K562 (cell line): ENCODE results near the gene ERVK3-1. TPM values are rescaled to one million over a fixed set of nuclear protein-coding genes. Genes with fewer than 3 reads are reported as not detected.
A peak's percentile ranks its signal among the peaks of the same experiment; 100 is the strongest.

ENCODE experiments used
- ARID4B ChIP-seq: sonication (generic); formaldehyde crosslinking; IDR thresholded peaks from 2 replicates; pipeline ENCODE4 v1.8.0; 2022; ENCODE audit warnings: mild to moderate bottlenecking, missing genetic modification reagents
- CHCHD3 ChIP-seq: fragments of 250-450 bp; sonication (Bioruptor Pico); IDR thresholded peaks from 2 replicates; pipeline ENCODE4 v2.1.2; 2022; ENCODE audit warnings: mild to moderate bottlenecking
- COPS2 ChIP-seq: fragments of 450-650 bp; conservative IDR thresholded peaks from 2 replicates; pipeline ENCODE4 v1.6.1; 2016; ENCODE audit warnings: mild to moderate bottlenecking, moderate library complexity
- E2F3 ChIP-seq: fragments of 250-450 bp; sonication (Bioruptor Pico); IDR thresholded peaks from 2 replicates; pipeline ENCODE4 v1.4.0; 2020; ENCODE audit warnings: mild to moderate bottlenecking
- ELF4 ChIP-seq: fragments of 450-650 bp; formaldehyde crosslinking; IDR thresholded peaks from 2 replicates; pipeline ENCODE4 v1.4.0; 2022; ENCODE audit warnings: missing genetic modification characterization
- MEF2D ChIP-seq: conservative IDR thresholded peaks from 2 replicates; pipeline ENCODE4 v1.6.1; 2016; ENCODE audit warnings: low read depth, missing genetic modification characterization, missing compliant biosample characterization
- MLLT1 ChIP-seq, 2 experiments: fragments of 450-650 bp; IDR thresholded peaks; 2 replicates each; pipeline ENCODE4 v1.6.1; 2016
- MYBL2 ChIP-seq, 2 experiments: fragments of 450-650 bp in 1 of 2; sonication (generic) in 1 of 2; formaldehyde crosslinking in 1 of 2; IDR thresholded peaks; 2 replicates each; pipeline versions ENCODE4 v1.6.1 to v1.8.1; 2017 to 2022; ENCODE audit warnings: borderline replicate concordance in 1 of 2, inconsistent platforms in 1 of 2, low read depth in 1 of 2, mild to moderate bottlenecking in 1 of 2, missing genetic modification reagents in 1 of 2, moderate library complexity in 1 of 2
- NBN ChIP-seq: fragments of 450-650 bp; IDR thresholded peaks from 2 replicates; pipeline ENCODE4 v1.6.1; 2016; ENCODE audit warnings: low read depth, mild to moderate bottlenecking
- NFIC ChIP-seq: fragments of 450-650 bp; IDR thresholded peaks from 2 replicates; pipeline ENCODE4 v1.6.1; 2017; ENCODE audit warnings: mild to moderate bottlenecking, inconsistent platforms
- POLR3G ChIP-seq: IDR thresholded peaks from 2 replicates; pipeline ENCODE4 v1.6.1; 2011; ENCODE audit not compliant: insufficient read length, insufficient replicate concordance; ENCODE audit errors: extremely low read depth
- SMARCE1 ChIP-seq: fragments of 450-650 bp; IDR thresholded peaks from 2 replicates; pipeline ENCODE4 v1.7.1; 2016; ENCODE audit warnings: mild to moderate bottlenecking
- STAT6 ChIP-seq: sonication (generic); formaldehyde crosslinking; IDR thresholded peaks from 2 replicates; pipeline ENCODE4 v1.8.1; 2023; ENCODE audit warnings: mild to moderate bottlenecking, missing genetic modification reagents
- TBP ChIP-seq: optimal IDR thresholded peaks from 2 replicates; pipeline ENCODE3; 2011; ENCODE audit warnings: low read depth, low read length, improper control_type of control experiment
- ZNF253 ChIP-seq: fragments of 250-450 bp; sonication (Bioruptor Pico); conservative IDR thresholded peaks from 2 replicates; pipeline ENCODE4 v1.6.1; 2021; ENCODE audit warnings: mild to moderate bottlenecking
- ZNF717 ChIP-seq: fragments of 250-450 bp; sonication (Bioruptor Pico); IDR thresholded peaks from 2 replicates; pipeline ENCODE4 v1.5.0; 2021
- polyA plus RNA-seq, 8 experiments: library from polyadenylated mRNA; depleted of rRNA in 4 of 8; stranded (reverse) in 5 of 8; unstranded in 3 of 8; fragments of >200 nt; fragmentation: Nextera tagmentation in 2 of 8; fragmentation: Illumina TruSeq in 1 of 8; extraction: Ambion mirVana in 2 of 8; extraction: Trizol in 1 of 8; gene quantifications; 2 replicates each; pipeline versions ENCODE4 v1.2.1 to v1.2.3, GENCODE V29; 2011 to 2014; ENCODE audit warnings: inconsistent platforms in 1 of 8, missing spikeins in 1 of 8
- total RNA-seq, 7 experiments: library from RNA; depleted of rRNA in 6 of 7; stranded (reverse); fragments of >200 nt in 6 of 7; fragmentation: Illumina TruSeq in 2 of 7; extraction: Trizol in 2 of 7; gene quantifications; 2 replicates each; pipeline versions ENCODE4 v1.2.1 to v1.2.3, GENCODE V29; 2011 to 2021; ENCODE audit warnings: low replicate concordance in 1 of 7

The ERVK3-1 gene
- total and polyA plus RNA-seq, 9 of the 15 experiments (the other 6 are each of a cell fraction or from before 2014, with no cell fraction given): 87.6 to 299 (median 119) TPM

GRCh38 chr19:58326914-58327726 lies 21.9 kb downstream of the ERVK3-1 start, which contains the start of gene ZSCAN22 (continued):
- TF ChIP-seq ELF4 (CRISPR knock-in tag) (no peak; the same call in 1 of the 2 replicates), TBP (peak; percentile 86), MYBL2 (IDR thresholded peaks at IDR 0.05; ENCODE audit: low read depth) (0 out of 2 replicates have a peak, but pooled peaks have one; percentile 27), MYBL2 (CRISPR knock-in tag; IDR thresholded peaks at IDR 0.05; ENCODE audit: borderline replicate concordance) (no peak), SMARCE1 (0 out of 2 replicates have a peak, but pooled peaks have one; percentile 49), E2F3 (no peak), CHCHD3 (CRISPR knock-in tag) (no peak), NFIC (peak; percentile 58), COPS2 (no peak), MEF2D (0 out of 2 replicates have a peak, but pooled peaks have one; percentile 51), ARID4B (CRISPR knock-in tag) (peak; percentile 97), MLLT1 (IDR thresholded peaks at IDR 0.05) (no peak; a peak in 2 of 4 replicates), NBN (peak; percentile 85; the same call in 1 of the 2 replicates), ZNF717 (CRISPR knock-in tag) (no peak), POLR3G (no peak), STAT6 (CRISPR knock-in tag) (no peak; the same call in 1 of the 2 replicates), ZNF253 (CRISPR knock-in tag) (no peak)
